ENCODE data around the gene DCX. TPM values are rescaled to one million over a fixed set of nuclear protein-coding genes. Genes with fewer than 3 reads are reported as not detected.
"Not testable (repeated sequence)": the region's sequence is repeated elsewhere in the genome, so short reads cannot be mapped to it uniquely, and the experiment has no call there.

DCX gene
- polyA plus RNA-seq, 1 donor = 5.4 TPM

GRCh38 chrX:111349101-111349500 lies 62.9 kb downstream of the DCX start:
- no peak for DNase-seq
- no CpG with 5 or more reads among the region's 3 CpGs for WGBS (ENCODE audit: insufficient coverage, low lambda C conversion rate)
- H3K36me3 ChIP-seq (ENCODE audit: control insufficient read depth, insufficient read depth, low read length) = no peaks in the 10 kb centered on the region
- no peak overlapping the region for H3K27ac ChIP-seq (ENCODE audit: low read length)
- no peaks in the 10 kb centered on the region for H3K9me3 ChIP-seq (ENCODE audit: control insufficient read depth, low read depth, low read length)
- no peaks in the 10 kb centered on the region for H3K4me1 ChIP-seq (ENCODE audit: control insufficient read depth, insufficient read depth, low read length)
- H3K4me3 ChIP-seq (ENCODE audit: low read length) = no peak overlapping the region
- H3K27me3 ChIP-seq (ENCODE audit: control insufficient read depth, insufficient read depth, low read length) = no peaks in the 10 kb centered on the region

- Histone ChIP-seq H3K4me3 (ENCODE audit: low read length) (no peak overlapping the region), H3K4me1 (ENCODE audit: control insufficient read depth, insufficient read depth, low read length) (no peaks in the 10 kb centered on the region), H3K9me3 (ENCODE audit: control insufficient read depth, low read depth, low read length) (no peaks in the 10 kb centered on the region), H3K27me3 (ENCODE audit: control insufficient read depth, insufficient read depth, low read length) (no peaks in the 10 kb centered on the region), H3K36me3 (ENCODE audit: control insufficient read depth, insufficient read depth, low read length) (no peaks in the 10 kb centered on the region), H3K27ac (ENCODE audit: low read length) (no peak overlapping the region)
- no CpG with 5 or more reads among the region's 2 CpGs for WGBS (ENCODE audit: insufficient coverage, low lambda C conversion rate)
- no peak for DNase-seq
These were observed 63.6 kb downstream of the DCX start for GRCh38 chrX:111348429-111348828.

- H3K27me3 ChIP-seq (ENCODE audit: control insufficient read depth, insufficient read depth, low read length); DNase-seq; H3K9me3 ChIP-seq (ENCODE audit: control insufficient read depth, low read depth, low read length); H3K4me3 ChIP-seq (ENCODE audit: low read length); H3K27ac ChIP-seq (ENCODE audit: low read length); H3K36me3 ChIP-seq (ENCODE audit: control insufficient read depth, insufficient read depth, low read length); H3K4me1 ChIP-seq (ENCODE audit: control insufficient read depth, insufficient read depth, low read length): not testable (repeated sequence)
These were observed 65.8 kb downstream of the DCX start for GRCh38 chrX:111346150-111346549.

DNA sequence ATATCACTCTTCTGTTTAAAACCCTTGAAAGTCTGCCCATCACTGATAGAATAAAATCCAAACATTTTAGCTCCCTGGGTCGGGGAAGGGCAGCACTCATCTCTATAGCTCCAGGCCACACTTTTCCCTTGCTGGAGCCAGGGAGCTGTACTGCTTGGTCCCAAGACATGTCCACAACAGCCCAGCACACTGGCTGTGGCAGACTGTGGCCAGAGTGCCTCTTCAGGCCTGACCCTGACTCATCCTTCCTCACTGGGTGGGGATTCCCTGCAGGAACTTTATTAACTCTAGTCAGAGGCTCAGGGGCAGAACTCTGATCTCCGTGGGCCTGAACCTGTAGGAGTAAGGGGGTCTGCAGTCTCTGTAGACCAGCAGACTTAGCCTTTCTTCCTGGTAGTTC lies 71.9 kb downstream of the DCX start:
- no CpG with 5 or more reads among the region's 2 CpGs for WGBS (ENCODE audit: insufficient coverage, low lambda C conversion rate)
- Histone ChIP-seq H3K4me3 (ENCODE audit: low read length) (no peak overlapping the region), H3K9me3 (ENCODE audit: control insufficient read depth, low read depth, low read length) (no peaks in the 10 kb centered on the region), H3K4me1 (ENCODE audit: control insufficient read depth, insufficient read depth, low read length) (no peaks in the 10 kb centered on the region), H3K27me3 (ENCODE audit: control insufficient read depth, insufficient read depth, low read length) (no peaks in the 10 kb centered on the region), H3K36me3 (ENCODE audit: control insufficient read depth, insufficient read depth, low read length) (no peaks in the 10 kb centered on the region), H3K27ac (ENCODE audit: low read length) (no peak overlapping the region)
- no peak for DNase-seq

DNA sequence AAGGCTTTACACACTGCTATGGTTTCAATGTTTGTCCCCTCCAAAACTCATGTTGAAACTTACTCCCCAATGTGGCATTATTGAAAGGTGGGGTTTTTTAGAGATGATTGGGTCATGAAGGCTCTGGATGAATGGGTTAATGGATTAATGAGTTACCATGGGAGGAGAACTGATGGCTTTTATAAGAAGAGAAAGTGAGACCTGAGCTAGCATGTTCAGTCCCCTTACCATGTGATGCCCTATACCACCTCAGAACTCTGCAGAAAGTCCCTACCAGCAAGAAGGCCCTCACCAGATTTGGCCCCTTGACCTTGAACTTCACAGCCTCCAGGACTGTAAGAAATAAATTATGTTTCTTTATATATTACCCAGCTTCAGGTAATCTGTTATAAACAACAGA lies 72.8 kb downstream of the DCX start:
- H3K27me3 ChIP-seq (ENCODE audit: control insufficient read depth, insufficient read depth, low read length) = no peaks in the 10 kb centered on the region
- H3K9me3 ChIP-seq (ENCODE audit: control insufficient read depth, low read depth, low read length) = no peaks in the 10 kb centered on the region
- no peaks in the 10 kb centered on the region for H3K4me1 ChIP-seq (ENCODE audit: control insufficient read depth, insufficient read depth, low read length)
- no peak overlapping the region for H3K27ac ChIP-seq (ENCODE audit: low read length)
- DNase-seq = no peak
- H3K36me3 ChIP-seq (ENCODE audit: control insufficient read depth, insufficient read depth, low read length) = no peaks in the 10 kb centered on the region
- H3K4me3 ChIP-seq (ENCODE audit: low read length) = no peak overlapping the region

DNA sequence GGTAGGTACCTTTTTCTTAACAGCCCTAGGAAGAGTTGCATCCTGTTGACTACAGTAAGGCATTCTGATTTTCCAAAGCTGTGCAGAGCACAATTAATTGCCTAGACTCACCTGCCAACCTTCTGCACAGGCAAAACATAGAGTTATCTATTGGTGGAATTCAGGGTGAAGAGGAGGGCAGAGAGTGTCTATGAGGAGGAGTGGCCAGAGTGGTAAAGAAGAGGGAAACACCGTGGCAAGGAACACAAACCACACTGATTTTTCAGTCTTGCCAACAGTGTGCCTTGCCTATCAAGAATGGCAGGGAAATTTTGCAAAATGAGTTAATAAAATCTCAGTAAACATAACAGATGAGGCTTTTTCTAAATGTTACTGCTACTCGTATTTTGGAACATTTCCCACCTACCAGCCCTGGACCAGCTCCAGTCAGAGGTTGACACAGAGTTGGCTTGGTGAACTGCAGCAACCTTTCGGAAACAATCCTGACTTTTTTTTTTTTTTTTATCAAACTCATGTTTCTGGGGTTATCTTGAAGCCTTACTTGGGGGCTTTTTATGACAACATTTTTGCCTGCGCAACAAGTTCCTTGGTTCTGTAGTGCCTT lies 73.8 kb downstream of the DCX start:
- DNase-seq = no peak
- no peaks in the 10 kb centered on the region for H3K9me3 ChIP-seq (ENCODE audit: control insufficient read depth, low read depth, low read length)
- no peak overlapping the region for H3K27ac ChIP-seq (ENCODE audit: low read length)
- H3K4me1 ChIP-seq (ENCODE audit: control insufficient read depth, insufficient read depth, low read length) = no peaks in the 10 kb centered on the region
- WGBS (ENCODE audit: insufficient coverage, low lambda C conversion rate) = no CpG with 5 or more reads among the region's 4 CpGs
- no peaks in the 10 kb centered on the region for H3K36me3 ChIP-seq (ENCODE audit: control insufficient read depth, insufficient read depth, low read length)
- no peak overlapping the region for H3K4me3 ChIP-seq (ENCODE audit: low read length)
- no peaks in the 10 kb centered on the region for H3K27me3 ChIP-seq (ENCODE audit: control insufficient read depth, insufficient read depth, low read length)

DNA sequence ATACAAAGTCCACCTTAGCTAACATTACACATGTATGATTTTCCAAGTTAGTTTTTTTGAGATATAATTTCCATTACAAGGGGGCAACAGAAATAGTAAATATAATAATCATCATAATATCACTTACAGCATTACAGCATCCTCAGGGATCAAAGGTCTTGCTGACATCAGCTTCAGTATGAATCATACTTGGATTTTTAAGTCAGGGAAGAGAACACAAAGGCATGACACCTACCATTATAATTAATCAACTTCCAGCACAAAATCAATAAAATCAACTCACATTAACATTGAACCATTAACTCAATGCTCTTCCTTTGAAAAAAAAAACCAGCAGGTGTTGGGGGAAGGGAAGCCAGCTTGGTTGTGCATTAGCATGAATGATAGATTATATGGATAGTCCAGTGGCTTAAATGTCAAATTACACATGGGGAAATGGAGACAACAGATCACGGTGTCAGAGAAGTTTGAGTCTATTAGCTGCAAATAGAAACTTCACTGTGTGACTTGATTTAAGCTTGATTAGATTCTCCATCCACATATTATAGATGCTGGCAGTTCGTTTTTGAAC lies 74.8 kb downstream of the DCX start:
- Histone ChIP-seq H3K27ac (ENCODE audit: low read length) (no peak overlapping the region), H3K4me3 (ENCODE audit: low read length) (no peak overlapping the region), H3K9me3 (ENCODE audit: control insufficient read depth, low read depth, low read length) (no peaks in the 10 kb centered on the region), H3K36me3 (ENCODE audit: control insufficient read depth, insufficient read depth, low read length) (no peaks in the 10 kb centered on the region), H3K4me1 (ENCODE audit: control insufficient read depth, insufficient read depth, low read length) (no peaks in the 10 kb centered on the region), H3K27me3 (ENCODE audit: control insufficient read depth, insufficient read depth, low read length) (no peaks in the 10 kb centered on the region)
- DNase-seq = no peak
- WGBS (ENCODE audit: insufficient coverage, low lambda C conversion rate) = no CpG with 5 or more reads among the region's 2 CpGs

GRCh38 chrX:111336141-111336540 lies 75.9 kb downstream of the DCX start:
- H3K9me3 ChIP-seq (ENCODE audit: control insufficient read depth, low read depth, low read length) = no peaks in the 10 kb centered on the region
- no peak for DNase-seq
- H3K27me3 ChIP-seq (ENCODE audit: control insufficient read depth, insufficient read depth, low read length) = no peaks in the 10 kb centered on the region
- H3K36me3 ChIP-seq (ENCODE audit: control insufficient read depth, insufficient read depth, low read length) = no peaks in the 10 kb centered on the region
- no peak overlapping the region for H3K4me3 ChIP-seq (ENCODE audit: low read length)
- no CpG with 5 or more reads among the region's 1 CpG for WGBS (ENCODE audit: insufficient coverage, low lambda C conversion rate)
- H3K27ac ChIP-seq (ENCODE audit: low read length) = no peak overlapping the region
- H3K4me1 ChIP-seq (ENCODE audit: control insufficient read depth, insufficient read depth, low read length) = no peaks in the 10 kb centered on the region

DNA sequence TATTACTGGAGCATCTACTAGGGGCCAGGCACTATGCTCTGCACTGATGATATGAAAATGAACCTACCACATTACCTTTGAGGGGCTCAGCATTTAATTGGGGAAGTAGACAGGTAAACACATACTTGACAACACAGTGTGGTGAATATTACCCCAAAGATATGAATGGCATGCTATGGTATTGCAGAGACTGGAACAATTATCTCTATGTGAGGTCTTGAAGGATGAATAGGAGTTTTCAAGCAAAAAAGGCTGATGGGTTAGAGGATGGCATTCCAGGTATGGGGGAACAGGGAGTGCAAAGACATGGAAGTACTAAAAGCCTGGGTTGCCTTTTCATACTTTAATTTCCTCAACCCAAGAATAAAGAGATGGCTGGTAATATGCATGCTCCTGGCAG lies 82.6 kb downstream of the DCX start:
- H3K27ac ChIP-seq (ENCODE audit: low read length) = no peak overlapping the region
- H3K4me1 ChIP-seq (ENCODE audit: control insufficient read depth, insufficient read depth, low read length) = no peaks in the 10 kb centered on the region
- no peak for DNase-seq
- H3K36me3 ChIP-seq (ENCODE audit: control insufficient read depth, insufficient read depth, low read length) = no peaks in the 10 kb centered on the region
- H3K4me3 ChIP-seq (ENCODE audit: low read length) = no peak overlapping the region
- H3K27me3 ChIP-seq (ENCODE audit: control insufficient read depth, insufficient read depth, low read length) = no peaks in the 10 kb centered on the region
- H3K9me3 ChIP-seq (ENCODE audit: control insufficient read depth, low read depth, low read length) = no peaks in the 10 kb centered on the region

- H3K4me3 ChIP-seq (ENCODE audit: low read length) = no peak overlapping the region
- no peaks in the 10 kb centered on the region for H3K4me1 ChIP-seq (ENCODE audit: control insufficient read depth, insufficient read depth, low read length)
- H3K9me3 ChIP-seq (ENCODE audit: control insufficient read depth, low read depth, low read length) = no peaks in the 10 kb centered on the region
- H3K27me3 ChIP-seq (ENCODE audit: control insufficient read depth, insufficient read depth, low read length) = no peaks in the 10 kb centered on the region
- H3K27ac ChIP-seq (ENCODE audit: low read length) = no peak overlapping the region
- no peaks in the 10 kb centered on the region for H3K36me3 ChIP-seq (ENCODE audit: control insufficient read depth, insufficient read depth, low read length)
- DNase-seq = no peak
These were observed 83.1 kb downstream of the DCX start for GRCh38 chrX:111328858-111329257.

- no CpG with 5 or more reads among the region's 1 CpG for WGBS (ENCODE audit: insufficient coverage, low lambda C conversion rate)
- no peak for DNase-seq
These were observed 89.6 kb downstream of the DCX start for GRCh38 chrX:111322231-111322855.

More at GRCh38 chrX:111322231-111322855, 89.6 kb downstream of the DCX start:
- Histone ChIP-seq H3K4me1 (ENCODE audit: control insufficient read depth, insufficient read depth, low read length) (no peaks in the 10 kb centered on the region), H3K9me3 (ENCODE audit: control insufficient read depth, low read depth, low read length) (no peaks in the 10 kb centered on the region), H3K27me3 (ENCODE audit: control insufficient read depth, insufficient read depth, low read length) (no peaks in the 10 kb centered on the region), H3K36me3 (ENCODE audit: control insufficient read depth, insufficient read depth, low read length) (no peaks in the 10 kb centered on the region), H3K4me3 (ENCODE audit: low read length) (no peak overlapping the region), H3K27ac (ENCODE audit: low read length) (no peak overlapping the region)
